Upper lobe of left lung (tissue), 6 donors: Measurements from ENCODE around the gene CPLX1. TPM values are rescaled to one million over a fixed set of nuclear protein-coding genes. Genes with fewer than 3 reads are reported as not detected.

Source experiments
- ATAC-seq, 2 donors: fragments of 200-7000 bp; cut with Tn5 transposase; one replicate each; pipeline ENCODE4 v1.9.1; 2022; ENCODE audit warnings: mild to moderate bottlenecking in 2 of 2, moderate library complexity in 2 of 2; ENCODE audit not compliant: low FRiP score in 2 of 2
- DNase-seq, 2 donors: peaks; one replicate each; pipeline ENCODE4 v3.0.0-alpha.2; 2019 to 2020
- H3K27ac ChIP-seq, 4 donors: fragments of 200-600 bp; sonication (generic); one replicate each; pipeline ENCODE4 v1.5.1; 2016 to 2019
- H3K27me3 ChIP-seq, 4 donors: fragments of 200-600 bp; sonication (generic); one replicate each; pipeline ENCODE4 v1.5.1; 2017 to 2019
- H3K36me3 ChIP-seq, 4 donors: fragments of 200-600 bp; sonication (generic); one replicate each; pipeline ENCODE4 v1.5.1; 2016 to 2019
- H3K4me1 ChIP-seq, 4 donors: fragments of 200-600 bp; sonication (generic); one replicate each; pipeline ENCODE4 v1.5.1; 2018 to 2019
- H3K4me3 ChIP-seq, 4 donors: fragments of 200-600 bp; sonication (generic); one replicate each; pipeline ENCODE4 v1.5.1; 2017 to 2019; ENCODE audit warnings: mild to moderate bottlenecking in 2 of 4, moderate library complexity in 1 of 4
- H3K9me3 ChIP-seq, 4 donors: fragments of 200-600 bp; sonication (generic); one replicate each; pipeline ENCODE4 v1.5.1; 2018 to 2019
- EP300 ChIP-seq, 4 donors: sonication (generic); formaldehyde crosslinking; IDR thresholded peaks; one replicate each; pipeline ENCODE4 v1.5.1; 2017; ENCODE audit warnings: antibody characterized with exemption in 4 of 4, control low read depth in 2 of 4
- POLR2A ChIP-seq, 4 donors: fragments of 450-650 bp; IDR thresholded peaks; one replicate each; pipeline ENCODE4 v1.5.1; 2016 to 2017; ENCODE audit warnings: antibody characterized with exemption in 4 of 4, mild to moderate bottlenecking in 2 of 4
- POLR2AphosphoS5 ChIP-seq, 2 donors: sonication (generic); formaldehyde crosslinking; IDR thresholded peaks; one replicate each; pipeline ENCODE4 v1.5.1; 2017; ENCODE audit warnings: antibody characterized with exemption in 2 of 2
- WGBS, 2 donors: methylation state at CpG; one replicate each; pipeline ENCODE4 v1.1.5; 2017 to 2018; 5-methylcytosine and 5-hydroxymethylcytosine counted together
- total RNA-seq, 6 donors: library from RNA; depleted of rRNA in 4 of 6; stranded (reverse); fragments of >200 nt in 4 of 6; gene quantifications; one replicate each; pipeline versions ENCODE4 v1.1.0 to v1.2.1, GENCODE V29; 2016 to 2021
- TF ChIP-seq, protein P1 (sequence below), 6 experiments: fragments of 450-650 bp in 4 of 6; fragments of 200-600 bp in 2 of 6; sonication (generic) in 2 of 6; IDR thresholded peaks; one replicate each; pipeline ENCODE4 v1.5.1; 2016 to 2019; ENCODE audit warnings: antibody characterized with exemption in 6 of 6
- donor health status: DM: no; HTN: no; CAD: no; lungs with moderate emphysema.
- donor health status: DM: no; HTN: yes; CAD: no; lungs with severe emphysema.

CPLX1 gene
- 1 to 10 TPM in 5 of 6 donors, under 1 TPM in 1; 0.61 to 4.2 (median 1.8) TPM for total RNA-seq

DNA sequence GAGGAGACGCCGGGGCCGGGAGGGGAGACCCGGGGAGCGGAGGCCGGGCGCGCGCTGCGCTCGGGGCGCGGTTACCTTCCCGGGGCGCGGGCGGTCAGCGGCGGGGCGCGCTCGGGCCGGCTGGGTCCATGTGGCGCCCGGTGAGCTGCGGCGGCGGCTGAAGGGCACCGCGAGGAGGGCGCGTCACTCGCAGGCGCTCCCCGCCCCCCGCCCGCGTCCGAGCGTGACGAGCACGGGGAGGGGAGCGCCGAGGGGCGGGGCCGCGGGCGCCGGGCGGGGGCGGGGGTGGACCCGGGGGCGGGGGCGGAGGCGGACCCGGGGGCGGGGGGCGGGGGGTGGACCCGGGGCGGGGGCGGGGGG is at the start of gene CPLX1:
Gene CPLX1 (minus strand): TSS at position 159 of the 360 bp plus-strand sequence. CDS start 1,607 bp downstream, outside the sequence.
- 4% methylated on average over 21 of the region's 61 CpGs; no CpG with 5 or more reads in 1 of the 2 donors for WGBS, 2 donors
- DNase-seq: peak in 1 of 2 donors; percentile 86
- peak in 1 of 2 donors; percentile 11 for ATAC-seq
- Histone ChIP-seq H3K4me1 (peaks cover 15 to 27% (median 18%) of the 10 kb centered on the region in 4 donors), H3K27me3 (peaks cover 0 to 67% (median 31%) of the 10 kb centered on the region in 4 donors), H3K36me3 (no peaks in the 10 kb centered on the region), H3K4me3 (peak within 1 kb of the TSS in 3 of 4 donors; percentile 43 to 50 (median 48)), H3K9me3 (peaks cover 0 to under 1% (median 0%) of the 10 kb centered on the region in 4 donors), H3K27ac (no peak within 1 kb of the TSS)
- TF ChIP-seq EP300 (IDR thresholded peaks at IDR 0.05) (no peak), POLR2A (IDR thresholded peaks at IDR 0.05) (no peak), POLR2AphosphoS5 (IDR thresholded peaks at IDR 0.05) (no peak)
- TF ChIP-seq, protein P1, sequence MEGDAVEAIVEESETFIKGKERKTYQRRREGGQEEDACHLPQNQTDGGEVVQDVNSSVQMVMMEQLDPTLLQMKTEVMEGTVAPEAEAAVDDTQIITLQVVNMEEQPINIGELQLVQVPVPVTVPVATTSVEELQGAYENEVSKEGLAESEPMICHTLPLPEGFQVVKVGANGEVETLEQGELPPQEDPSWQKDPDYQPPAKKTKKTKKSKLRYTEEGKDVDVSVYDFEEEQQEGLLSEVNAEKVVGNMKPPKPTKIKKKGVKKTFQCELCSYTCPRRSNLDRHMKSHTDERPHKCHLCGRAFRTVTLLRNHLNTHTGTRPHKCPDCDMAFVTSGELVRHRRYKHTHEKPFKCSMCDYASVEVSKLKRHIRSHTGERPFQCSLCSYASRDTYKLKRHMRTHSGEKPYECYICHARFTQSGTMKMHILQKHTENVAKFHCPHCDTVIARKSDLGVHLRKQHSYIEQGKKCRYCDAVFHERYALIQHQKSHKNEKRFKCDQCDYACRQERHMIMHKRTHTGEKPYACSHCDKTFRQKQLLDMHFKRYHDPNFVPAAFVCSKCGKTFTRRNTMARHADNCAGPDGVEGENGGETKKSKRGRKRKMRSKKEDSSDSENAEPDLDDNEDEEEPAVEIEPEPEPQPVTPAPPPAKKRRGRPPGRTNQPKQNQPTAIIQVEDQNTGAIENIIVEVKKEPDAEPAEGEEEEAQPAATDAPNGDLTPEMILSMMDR (IDR thresholded peaks at IDR 0.05): no peak

DNA sequence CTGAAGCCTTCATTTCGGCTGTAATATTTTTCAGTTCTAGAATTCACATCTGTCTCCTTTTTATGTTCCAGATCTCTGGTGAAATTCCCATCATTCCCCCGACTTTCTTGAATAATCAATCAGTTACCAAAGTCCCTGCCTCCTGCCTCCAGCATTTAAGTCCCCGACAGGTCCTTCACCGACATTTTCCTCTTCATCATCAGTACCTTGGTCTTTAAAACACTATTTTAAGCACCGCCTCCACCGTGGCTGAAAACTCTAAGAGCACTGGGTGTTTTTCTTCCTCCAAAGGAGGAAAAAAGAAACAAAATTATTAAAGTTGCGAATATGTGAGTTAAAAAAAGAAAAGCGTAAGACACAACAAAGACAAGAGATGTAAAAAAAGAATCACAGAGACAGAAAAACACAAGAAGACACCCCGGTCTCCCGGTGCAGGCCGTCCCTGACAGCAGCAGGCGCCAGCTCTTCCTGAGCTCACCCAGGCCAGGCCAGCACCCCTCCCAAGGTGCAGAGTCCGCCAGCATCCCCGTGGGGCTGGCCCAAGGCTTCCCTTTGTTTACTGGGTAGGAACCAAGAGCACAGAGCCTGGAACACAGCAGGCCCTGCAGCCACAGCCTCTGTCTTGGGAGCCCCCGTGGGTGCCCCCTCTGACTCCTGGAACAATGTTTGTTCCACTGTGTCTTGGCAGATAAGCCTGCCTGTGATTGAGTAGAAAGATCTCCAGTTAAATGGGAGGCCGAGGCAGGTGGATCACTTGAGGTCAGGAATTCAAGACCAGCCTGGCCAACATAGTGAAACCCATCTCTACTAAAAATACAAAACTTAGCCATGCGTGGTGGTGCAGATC is 49.3 kb upstream of the CPLX1 start:
- H3K9me3 ChIP-seq: no peaks in the 10 kb centered on the region
- TF ChIP-seq POLR2AphosphoS5 (IDR thresholded peaks at IDR 0.05) (no peak), POLR2A (IDR thresholded peaks at IDR 0.05) (no peak)
- TF ChIP-seq, protein P1 (IDR thresholded peaks at IDR 0.05): no peak
- no peak for DNase-seq
- H3K27me3 ChIP-seq: no peaks in the 10 kb centered on the region
- H3K4me3 ChIP-seq: no peak overlapping the region
- ATAC-seq: no peak
- H3K4me1 ChIP-seq: no peaks in the 10 kb centered on the region
- WGBS, 2 donors: 91% methylated on average over 14 to 17 of the region's 17 CpGs
- H3K27ac ChIP-seq: no peak overlapping the region
- H3K36me3 ChIP-seq: peaks cover 17 to 98% (median 79%) of the 10 kb centered on the region in 4 donors

DNA sequence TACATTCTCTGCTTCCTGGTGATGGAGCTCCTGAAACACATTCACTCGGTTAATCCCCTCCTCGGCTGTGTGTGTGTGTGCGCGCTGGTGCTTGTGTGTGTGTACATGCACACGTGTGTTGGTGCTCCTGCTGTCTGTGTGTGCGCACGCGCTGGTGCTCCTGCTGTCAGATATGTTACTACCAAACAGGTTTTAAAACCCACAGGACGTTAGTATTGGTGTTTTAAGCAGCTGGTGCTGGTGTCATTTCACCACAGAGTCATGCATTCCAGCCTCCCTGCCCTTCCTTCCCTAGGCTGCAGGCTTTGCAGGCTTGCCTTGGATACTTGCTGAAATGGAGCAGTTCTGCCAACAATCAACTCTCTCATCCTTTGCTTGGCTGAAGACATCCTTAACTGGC is 48.1 kb upstream of the CPLX1 start:
- DNase-seq (no peak), ATAC-seq (no peak)
- 92 to 95% methylated on average over 9 of the region's 9 CpGs for WGBS, 2 donors
- H3K27ac ChIP-seq: no peak overlapping the region
- TF ChIP-seq POLR2AphosphoS5 (IDR thresholded peaks at IDR 0.05) (no peak), POLR2A (IDR thresholded peaks at IDR 0.05) (no peak)
- TF ChIP-seq, protein P1 (IDR thresholded peaks at IDR 0.05): no peak
- H3K27me3 ChIP-seq: no peaks in the 10 kb centered on the region
- H3K36me3 ChIP-seq: peaks cover 14 to 95% (median 77%) of the 10 kb centered on the region in 4 donors
- H3K9me3 ChIP-seq: no peaks in the 10 kb centered on the region
- no peaks in the 10 kb centered on the region for H3K4me1 ChIP-seq
- H3K4me3 ChIP-seq: no peak overlapping the region

DNA sequence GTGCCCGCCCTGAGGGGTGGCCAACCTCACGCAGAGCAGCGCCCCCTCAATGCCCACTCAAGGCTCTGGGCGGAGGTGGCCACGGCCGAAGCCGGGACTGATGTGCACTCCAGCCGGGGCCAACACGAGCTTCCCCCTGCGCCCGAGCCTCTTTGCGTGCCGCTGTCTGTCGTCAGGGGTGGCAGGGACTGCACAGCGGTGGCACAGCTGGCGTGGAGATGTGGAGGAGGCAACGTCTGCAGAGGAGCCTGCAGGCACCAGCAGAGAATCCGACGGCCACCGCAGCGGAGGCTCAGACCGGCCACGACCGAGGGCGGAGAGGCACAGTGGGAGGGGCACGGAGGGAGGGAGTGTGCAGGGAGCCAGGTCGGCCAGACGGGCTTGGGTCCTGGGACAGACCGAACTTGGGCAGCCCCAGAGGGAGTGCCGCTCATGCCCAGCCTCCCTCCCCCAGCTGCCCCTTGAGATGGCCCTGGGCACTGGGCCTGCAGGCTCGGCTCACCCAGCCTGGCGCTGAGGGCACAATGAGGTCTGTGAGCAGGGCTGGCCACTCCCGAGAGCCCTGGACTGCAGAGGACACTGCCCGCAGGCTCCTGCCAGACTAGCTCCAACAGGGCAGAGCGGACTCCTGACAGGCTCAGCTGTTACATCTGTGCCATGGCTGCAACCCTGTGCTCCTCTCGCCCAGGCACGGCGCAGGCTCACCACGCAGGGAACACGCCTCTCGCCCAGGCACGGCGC is 46.5 kb upstream of the CPLX1 start:
- H3K27ac ChIP-seq: no peak overlapping the region
- H3K9me3 ChIP-seq: no peaks in the 10 kb centered on the region
- 92% methylated on average over 33 to 36 of the region's 43 CpGs for WGBS, 2 donors
- TF ChIP-seq POLR2A (IDR thresholded peaks at IDR 0.05) (no peak), POLR2AphosphoS5 (IDR thresholded peaks at IDR 0.05) (no peak), EP300 (IDR thresholded peaks at IDR 0.05) (no peak)
- TF ChIP-seq, protein P1 (IDR thresholded peaks at IDR 0.05): no peak
- peaks cover 20 to 95% (median 80%) of the 10 kb centered on the region in 4 donors for H3K36me3 ChIP-seq
- no peaks in the 10 kb centered on the region for H3K27me3 ChIP-seq
- ATAC-seq (peak in 1 of 2 donors; percentile 9), DNase-seq (peak in 1 of 2 donors; percentile 74)
- H3K4me1 ChIP-seq: no peaks in the 10 kb centered on the region
- no peak overlapping the region for H3K4me3 ChIP-seq
